Fibroblast of skin of left quadriceps (primary cell): ENCODE measurements around the gene PTPRN2.
"Not testable (repeated sequence)": the region's sequence is repeated elsewhere in the genome, so short reads cannot be mapped to it uniquely, and the experiment has no call there.

Source experiments
- DNase-seq, 2 experiments: peaks; one replicate each; pipeline ENCODE4 v3.0.0-alpha.2; 2013; ENCODE audit warnings: low read depth in 2 of 2

Gene PTPRN2

DNA sequence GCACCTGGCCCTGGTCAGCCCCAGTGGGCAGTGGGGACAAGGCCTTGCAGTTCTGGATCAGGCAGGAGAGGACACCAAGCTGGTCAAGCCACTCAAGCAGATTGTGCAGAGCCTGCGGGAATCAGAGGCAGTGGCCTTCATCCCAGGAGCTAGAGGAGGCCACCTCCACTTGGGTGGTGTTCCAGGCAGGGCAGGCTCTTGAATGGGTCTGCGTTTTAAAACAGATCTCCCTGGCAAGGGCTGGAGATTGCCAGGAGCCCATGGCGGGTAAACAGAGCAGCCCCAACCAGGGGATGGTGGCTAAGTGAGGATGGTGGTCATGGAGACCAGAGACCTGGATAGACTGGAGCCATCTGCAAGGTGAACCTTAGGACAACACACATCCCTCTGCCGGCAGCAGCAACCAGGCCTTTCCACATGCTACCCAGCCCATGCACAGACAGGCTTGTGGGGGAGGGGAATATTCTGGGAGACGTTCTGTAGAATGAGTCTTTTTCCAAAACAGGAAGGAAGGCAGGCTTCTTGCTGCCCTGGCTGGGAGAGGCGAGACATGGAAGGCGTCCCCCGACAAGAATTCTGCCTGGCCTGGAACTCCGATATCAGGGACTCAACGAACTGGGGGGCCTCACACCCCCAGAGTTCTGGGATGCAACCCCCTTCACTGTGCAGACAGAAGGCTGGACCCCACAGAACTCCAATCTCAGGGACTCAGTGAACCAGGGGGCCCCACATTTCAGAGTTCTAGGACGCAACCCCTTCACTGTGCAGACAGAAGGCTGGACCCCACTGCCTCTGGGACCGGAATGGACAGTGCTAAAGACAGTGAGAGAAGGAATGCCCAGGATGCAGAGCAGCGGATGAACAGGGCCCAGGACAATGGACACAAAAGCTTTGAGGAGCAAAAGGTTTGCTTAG, 264.8 kb downstream of the PTPRN2 start:
- DNase-seq: no peak

DNA sequence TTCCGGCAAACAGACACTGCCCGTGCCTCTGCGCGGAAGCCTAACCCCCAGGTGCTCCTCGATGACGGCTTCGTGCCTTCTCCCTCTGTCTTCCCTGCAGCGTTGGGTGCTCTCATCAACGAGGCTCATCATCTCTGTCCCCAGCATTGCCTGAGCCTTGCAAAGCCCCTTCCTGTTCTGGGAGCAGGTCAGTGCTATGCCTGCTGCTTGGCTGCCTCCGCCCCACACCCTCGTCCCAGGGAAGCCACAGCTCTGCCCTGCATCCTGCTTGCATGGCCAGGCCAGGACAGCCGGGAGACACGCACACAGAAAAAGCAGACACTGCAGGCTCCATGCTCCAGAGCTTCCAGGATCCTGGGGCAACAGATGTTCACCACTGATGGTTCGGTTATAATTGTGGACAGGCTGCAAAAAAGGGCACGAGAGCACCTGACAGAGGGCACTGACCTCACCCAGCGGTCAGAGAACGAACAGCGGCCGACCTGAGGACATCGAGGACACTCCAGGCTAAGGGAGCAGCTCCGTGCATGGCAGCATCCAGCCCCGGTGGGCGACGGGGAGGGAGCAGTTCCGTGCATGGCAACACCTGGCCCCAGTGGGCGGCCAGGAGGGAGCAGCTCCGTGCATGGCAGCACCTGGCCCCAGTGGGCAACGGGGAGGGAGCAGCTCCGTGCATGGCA, 265.5 kb downstream of the PTPRN2 start:
- DNase-seq: no peak

DNA sequence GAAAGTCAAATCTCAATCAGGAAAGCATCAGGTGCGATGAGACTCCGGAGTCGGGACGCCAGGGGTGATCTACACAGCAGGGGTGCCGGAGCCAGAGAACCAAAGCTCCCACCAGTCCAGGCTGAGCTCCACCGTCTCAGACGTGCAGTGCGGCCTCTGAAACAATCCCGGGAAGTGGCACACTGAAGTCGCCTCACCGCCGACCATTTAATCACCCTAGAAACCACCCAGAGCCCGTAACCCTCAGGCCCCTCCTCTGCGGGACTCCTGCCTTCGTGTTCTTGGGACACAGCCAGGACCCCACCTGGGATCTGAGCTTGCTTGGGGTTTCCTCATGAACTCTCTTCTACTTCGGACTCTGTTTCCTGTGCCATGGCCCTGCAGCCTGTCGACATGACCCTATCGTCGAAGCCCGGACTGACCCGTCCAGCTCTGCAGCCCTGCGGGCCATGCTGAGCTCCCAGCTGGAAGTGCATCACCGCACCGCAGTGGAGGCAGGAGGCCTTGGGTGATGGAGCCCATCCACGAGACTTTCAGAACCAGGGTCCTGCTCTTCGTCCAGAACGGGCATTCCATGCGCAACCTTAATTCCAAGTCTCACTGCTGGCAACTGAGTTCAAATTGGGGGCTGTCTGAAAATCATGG, 266.4 kb downstream of the PTPRN2 start:
- no peak for DNase-seq

DNA sequence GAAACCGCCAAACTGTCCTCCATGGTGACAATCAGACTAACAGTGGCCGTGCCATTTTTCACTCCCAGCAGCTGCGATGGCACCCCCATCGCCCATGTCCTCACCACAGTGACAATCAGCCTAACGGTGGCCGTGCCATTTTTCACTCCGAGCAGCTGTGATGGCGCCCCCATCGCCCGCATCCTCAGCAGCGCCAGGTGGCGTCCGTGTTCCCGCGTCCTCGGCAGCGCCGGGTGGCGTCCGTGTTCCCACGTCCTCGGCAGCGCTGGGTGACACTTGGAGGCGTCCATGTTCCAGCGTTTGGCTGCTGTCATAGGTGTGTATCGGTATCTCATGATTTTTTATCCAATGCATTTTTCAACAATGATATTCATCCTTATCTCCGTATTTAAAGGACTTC, 267.3 kb downstream of the PTPRN2 start:
- no peak for DNase-seq

DNA sequence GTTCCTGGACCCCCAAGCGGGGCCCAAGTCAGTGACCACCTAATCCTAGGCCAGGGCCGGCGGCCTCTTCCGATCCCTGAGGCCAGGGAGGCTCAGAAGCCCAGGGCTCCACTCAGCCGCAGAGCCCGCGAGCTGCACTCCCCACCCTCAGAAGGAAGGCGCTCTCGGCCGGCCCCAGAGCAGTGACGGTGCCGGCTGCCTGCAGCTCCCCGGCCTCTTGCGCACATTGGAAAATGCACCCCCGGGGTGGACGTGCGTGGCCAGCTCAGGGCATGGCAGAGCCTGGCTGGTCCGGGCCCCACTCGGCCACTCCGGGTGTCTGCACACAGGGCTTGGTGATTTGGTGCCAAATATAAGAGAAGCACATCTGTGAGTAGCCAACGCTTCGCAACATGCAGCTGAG, 269.1 kb downstream of the PTPRN2 start:
- DNase-seq: no peak

DNA sequence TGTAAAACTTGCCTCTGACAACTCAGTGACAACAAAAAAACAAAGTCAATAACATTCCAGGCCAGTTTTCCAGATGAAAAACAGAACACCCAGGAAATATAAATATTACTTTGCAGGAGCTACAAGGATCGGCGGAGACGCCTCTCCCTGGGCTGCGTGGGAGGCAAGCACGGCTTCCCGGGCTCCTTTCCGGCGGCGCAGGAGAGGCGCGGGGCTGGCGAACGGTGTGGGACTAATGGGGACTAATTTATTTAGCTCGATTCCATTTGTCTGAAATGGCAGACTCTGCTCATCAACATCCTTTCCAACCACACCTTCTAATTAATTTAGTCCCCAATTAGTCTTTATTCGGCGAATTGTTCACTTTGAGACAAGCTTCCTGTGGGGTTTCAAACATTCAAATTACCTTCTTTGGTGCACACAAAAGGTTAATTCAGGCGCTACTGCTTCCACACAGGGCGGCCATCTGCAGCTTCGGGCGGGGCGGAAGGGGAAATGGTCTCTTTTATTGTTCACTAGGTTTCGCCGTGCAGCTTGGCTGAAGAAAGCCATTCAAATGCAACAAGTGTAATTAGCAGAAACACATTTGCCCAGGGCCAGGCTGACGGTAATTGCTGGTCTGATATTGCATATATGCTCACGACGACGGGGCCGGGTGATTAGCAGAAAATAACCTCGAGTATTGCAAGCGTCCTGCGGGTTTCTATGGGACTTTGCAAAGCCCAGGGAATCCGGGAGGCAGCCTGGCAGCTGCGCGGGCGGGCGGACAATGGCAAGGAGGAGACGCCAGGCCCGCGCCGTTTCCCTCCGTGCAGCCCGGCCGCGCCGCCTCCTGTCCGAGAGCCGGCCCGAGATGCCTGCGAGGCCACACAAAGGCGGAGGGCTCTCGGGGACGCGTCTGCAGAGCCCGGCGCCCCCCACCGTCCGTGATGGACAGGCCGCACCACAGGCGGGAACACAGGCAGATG, 270.1 kb downstream of the PTPRN2 start:
- no peak for DNase-seq

DNA sequence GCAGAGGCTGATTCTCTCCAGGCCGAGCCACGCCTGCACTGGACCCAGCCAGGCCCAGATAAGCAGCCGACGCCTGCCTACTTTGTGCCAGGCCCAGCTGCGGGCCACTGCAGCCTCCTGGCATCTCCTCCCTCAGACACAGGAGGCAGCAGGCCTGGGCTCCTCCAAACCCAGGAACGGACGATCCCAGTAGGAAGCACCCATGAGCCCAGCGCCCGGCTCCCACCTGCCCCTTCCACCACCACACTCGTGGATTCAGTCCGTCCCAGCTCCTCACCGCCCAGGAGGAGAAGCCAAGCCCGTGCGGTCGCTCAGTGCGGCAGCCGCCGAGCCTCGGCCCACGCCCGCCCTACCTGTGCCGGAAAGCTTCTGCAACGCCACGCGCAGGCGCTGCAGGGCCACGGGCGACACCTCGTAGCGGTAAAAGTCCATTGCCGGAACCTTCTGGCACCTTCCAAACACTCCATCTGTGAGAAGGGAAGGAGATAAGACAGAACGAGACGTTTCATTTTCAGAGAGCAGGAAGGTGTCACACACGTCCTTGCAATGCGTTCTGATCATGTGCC, 271.1 kb downstream of the PTPRN2 start:
- DNase-seq: no peak

DNA sequence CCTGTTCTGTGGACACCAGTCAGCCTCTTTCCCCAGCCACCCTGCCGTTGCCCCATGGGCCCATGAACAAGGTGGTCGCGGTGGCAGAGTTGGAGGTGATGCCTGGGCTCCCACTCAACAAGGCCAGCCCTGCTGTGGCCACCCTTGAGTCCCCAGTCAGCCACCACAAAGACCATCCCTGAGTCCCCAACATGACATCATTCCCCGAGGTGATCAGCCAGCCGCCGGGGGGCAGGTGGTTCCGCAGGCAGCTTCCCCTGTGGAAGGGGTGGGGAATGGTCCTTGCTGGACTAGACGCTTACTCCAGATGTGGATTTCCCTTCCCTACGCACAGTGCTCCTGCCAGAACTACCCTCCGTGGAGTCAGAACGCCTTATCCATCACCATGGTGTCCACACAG, 271.7 kb downstream of the PTPRN2 start:
- DNase-seq: no peak

DNA sequence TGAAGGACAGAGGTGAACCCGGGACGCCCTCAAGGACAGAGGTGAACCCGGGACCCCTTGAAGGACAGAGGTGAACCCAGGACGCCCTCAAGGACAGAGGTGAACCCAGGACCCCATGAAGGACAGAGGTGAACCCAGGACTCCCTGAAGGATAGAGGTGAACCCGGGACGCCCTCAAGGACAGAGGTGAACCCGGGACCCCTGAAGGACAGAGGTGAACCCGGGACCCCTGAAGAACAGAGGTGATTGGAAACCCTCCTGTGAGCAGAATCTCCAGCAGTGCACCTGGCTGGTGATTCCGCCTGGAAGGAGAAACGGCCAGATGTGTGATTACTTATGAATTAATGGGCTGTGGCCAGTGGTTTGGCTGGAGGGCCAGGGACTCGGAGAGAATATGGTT, 272.3 kb downstream of the PTPRN2 start:
- DNase-seq: no peak

DNA sequence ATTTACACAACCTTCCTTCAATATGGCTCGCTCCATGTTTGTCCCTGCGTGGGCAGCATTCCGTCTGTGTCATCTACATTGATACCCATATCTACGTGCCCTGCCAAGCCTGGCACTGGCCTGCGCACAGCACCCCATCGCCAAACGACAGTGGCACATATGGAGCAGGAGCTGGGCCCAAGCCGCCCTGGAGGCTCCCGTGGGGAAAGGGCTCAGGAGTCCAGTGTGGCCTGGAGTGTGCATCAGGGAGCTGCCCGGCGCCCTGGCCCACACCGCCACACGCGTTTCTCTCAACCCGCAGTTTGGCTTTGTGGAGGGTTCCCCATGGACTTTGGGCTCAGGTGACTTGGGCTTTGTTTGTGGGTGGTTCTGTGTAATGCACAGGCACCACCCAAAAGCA, 273.2 kb downstream of the PTPRN2 start:
- DNase-seq: no peak

DNA sequence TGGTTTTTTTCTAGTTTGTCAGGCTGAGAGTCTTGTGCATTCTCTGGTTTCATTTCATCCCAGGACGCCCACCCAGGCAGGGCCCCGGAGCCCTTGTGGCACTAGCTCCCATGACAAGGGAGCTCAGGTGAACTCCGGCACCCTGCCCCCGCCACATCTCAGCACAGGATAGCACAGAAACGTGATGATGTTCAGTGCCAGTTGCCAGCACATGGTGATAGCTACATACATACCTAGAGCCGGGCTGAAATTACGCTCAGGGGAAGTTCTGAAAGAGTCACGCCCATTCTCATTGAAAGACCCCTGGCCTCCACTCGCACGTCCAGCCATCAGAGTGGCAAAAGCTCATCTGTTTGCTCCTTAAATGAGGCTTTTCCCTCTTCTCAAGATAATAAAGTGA, 273.7 kb downstream of the PTPRN2 start:
- DNase-seq: no peak

DNA sequence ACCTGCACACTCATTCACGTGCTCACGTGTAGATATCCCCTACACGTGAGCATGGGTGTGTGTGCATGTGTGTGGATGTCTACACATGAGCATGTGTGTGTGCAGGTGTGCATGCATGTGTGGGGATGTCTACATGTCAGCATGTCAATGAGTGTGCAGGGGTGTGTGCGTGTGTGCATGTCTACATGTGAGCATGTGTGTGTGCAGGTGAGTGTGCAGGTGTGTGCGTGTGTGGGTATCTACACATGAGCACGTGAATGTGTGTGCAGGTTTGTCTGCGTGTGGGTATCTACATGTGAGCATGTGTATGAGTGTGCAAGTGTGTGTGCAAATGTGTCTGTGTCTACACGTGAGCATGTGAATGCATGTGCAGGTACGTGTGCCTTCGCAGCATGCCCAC, 274.8 kb downstream of the PTPRN2 start:
- DNase-seq: no peak

DNA sequence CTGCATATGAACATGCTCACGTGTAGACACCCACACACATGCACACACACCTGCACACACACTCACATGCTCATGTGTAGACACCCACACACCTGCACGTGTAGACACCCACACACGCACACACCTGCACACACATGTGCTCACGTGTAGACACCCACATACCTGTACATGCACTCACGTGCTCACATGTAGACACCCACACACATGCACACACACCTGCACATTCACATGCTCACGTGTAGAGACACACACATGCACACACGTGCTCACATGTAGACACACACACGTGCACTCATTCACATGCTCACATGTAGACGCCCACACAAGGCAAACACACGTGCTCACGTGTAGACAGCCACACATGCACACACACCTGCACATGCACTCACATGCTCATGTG, 275.8 kb downstream of the PTPRN2 start:
- DNase-seq: no peak

DNA sequence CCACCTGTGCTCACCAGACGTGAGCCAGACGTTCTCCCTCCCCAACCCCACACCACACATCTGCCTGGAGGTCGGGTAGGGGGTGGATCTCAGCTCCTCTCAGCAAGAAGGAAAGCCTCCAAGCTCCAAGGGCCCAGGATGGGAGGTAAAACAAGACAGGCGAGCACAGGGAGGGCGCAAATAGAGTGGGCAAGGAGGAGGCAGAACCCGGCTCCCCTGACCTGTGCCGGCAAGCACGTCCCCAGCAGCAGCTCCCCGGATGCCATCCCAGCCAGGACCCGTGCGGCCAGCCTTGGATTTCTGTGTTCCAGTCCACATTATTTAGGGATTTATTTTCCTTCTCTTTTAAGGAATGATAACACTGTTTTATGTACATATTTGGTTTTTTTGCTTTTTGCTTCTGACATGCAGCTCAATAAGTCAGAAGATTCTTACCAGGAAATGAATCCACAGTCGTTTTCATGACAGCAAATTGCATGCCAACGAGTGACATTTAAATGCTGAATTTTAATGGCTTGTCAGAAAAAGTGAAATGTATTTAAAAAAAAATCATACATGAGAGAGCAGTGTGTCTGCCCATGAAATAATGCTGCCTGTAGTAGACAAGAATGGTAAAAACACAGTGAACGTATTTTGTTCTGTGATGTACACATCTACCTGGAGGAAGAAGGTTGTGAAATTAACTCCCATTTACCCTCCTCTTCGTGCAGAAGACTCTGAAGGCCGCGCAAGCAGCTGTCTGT, 276.5 kb downstream of the PTPRN2 start:
- DNase-seq: no peak

DNA sequence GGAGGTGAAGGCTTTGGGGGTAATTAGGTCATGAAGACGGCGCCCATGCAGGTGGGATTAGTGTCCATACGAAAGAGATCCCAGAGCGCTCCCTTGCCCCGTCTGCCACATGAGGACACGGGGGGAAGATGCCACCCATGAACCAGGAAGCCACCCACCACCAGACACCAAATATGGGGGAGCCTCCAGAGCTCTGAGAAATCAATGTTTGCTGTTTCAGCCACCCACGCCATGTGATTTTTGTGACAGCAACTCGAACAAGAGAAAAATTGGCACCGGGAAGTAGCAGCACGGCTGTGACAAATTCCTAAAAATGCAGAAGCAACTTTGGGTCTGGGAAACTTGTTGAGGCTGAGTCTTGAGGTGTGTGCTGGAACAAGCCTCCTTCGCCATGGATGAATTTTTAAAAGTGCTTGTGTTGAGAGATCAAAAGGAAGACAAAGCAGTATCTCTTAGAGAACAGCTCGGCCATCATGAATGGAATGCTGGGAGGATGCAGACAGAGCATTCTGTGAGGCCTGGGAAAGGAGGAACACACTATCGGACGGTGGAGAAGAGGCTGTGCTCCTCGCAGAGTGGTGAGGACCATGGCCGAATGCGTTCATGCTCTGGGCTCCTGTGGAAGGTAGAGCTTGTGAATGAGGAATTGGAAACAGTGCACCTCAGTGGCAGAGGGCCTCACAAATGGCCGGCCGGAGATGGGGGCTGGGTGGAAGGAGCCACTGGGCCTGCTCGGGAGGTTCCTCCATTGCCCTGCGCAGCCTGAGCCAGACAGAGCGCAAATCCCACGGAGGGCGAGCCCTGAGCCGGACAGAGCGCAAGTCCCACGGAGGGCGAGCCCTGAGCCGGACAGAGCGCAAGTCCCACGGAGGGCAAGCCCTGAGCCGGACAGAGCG, 277.5 kb downstream of the PTPRN2 start:
- DNase-seq: no peak

DNA sequence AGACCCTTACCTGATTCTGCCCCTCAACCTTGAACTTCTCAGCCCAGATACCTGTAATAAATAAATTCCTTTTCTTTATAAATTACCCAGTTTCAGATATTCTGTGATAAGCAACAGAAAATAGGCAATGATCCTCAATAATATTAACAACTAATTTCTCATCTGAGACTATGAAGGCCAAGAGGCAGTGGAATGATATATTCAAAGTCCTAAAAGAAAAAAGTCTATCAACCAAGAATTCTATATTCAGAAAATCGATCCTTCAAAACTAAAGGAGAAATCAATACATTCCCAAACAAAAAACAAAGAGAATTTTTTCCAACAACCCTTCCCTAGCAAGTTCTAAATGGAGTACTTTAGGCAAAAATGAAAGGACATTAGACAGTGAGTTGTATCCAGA, 279.6 kb downstream of the PTPRN2 start:
- no peak for DNase-seq

DNA sequence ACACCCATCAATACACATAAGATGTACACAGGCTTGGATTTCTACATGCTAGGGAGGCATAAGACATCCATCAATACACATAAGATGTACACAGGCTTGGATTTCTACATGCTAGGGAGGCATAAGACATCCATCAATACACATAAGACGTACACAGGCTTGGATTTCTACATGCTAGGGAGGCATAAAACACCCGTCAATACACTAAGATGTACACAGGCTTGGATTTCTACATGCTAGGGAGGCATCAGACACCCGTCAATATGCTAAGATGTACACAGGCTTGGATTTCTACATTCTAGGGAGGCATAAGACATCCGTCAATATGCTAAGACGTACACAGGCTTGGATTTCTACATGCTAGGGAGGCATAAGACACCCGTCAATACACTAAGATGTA, 283.6 kb downstream of the PTPRN2 start:
- DNase-seq: not testable (repeated sequence)

DNA sequence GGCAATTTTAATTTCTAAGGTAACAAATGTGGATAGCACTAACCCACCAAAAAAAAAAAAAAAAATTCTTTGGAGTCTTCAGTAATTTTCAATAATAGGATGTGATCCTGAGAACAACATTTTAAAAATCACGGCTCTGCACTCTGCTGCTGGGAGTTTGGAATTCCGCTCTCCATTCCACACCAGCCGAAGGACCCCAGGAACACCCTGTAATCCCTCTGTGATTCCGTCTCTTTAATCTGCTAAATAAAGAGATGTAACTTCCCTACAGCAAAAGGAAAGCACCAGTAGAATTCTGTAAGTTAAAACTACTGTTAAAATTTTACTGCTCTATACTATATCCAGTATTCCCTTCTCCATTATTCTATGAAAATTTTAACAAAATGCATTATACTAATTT, 284.5 kb downstream of the PTPRN2 start:
- DNase-seq: no peak

DNA sequence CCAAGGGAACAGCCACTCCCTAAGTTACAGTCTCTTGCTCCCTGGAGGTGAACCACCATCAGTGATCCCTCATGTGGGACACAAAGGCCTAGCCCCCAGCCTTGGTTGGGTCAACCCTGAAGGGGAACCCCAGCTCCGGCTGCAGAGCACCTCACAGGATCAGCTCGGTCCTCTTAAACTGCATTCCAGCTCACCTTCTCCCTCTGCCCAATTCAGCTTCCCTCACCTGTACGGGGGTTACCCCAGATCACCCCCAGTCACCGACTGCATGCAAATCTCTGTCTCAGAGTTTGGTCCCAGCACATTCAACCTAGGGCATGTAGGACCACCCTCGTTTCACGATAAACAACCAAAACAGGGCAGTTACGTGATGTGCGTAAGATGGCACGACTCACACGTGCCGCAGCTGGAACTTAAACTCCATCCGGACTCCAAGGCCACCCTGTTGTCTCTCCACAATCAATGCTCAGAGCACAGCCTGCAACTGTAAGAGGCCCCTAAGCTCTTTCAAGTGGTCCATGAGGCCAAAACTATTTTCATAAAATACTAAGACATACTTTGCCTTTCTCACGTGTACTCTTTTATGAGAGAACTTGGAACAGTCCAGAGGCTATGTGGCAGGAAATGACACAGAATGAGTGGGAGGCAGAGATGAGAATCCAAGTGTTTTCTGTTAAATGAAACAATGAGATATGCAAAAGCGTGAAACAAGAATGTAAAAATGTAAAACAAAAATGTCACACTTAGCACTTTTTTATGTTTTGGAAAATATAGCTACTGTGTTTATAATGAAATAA, 285.2 kb downstream of the PTPRN2 start:
- no peak for DNase-seq
